Liver (tissue), 9 donors: ENCODE results near the gene ATG16L1. TPM values are rescaled to one million over a fixed set of nuclear protein-coding genes. Genes with fewer than 3 reads are reported as not detected.

Experiments
- DNase-seq: peaks from one replicate; pipeline ENCODE4 v3.0.0-alpha.2; 2017; ENCODE audit warnings: low spot score
- H3K27ac ChIP-seq, 2 donors: one replicate each; pipeline ENCODE4 v1.7.0; 2013; ENCODE audit warnings: inconsistent platforms in 2 of 2, low read length in 2 of 2, control low read depth in 1 of 2, low read depth in 1 of 2, mild to moderate bottlenecking in 1 of 2
- H3K27me3 ChIP-seq, 4 donors: one replicate each; pipeline versions ENCODE4 v1.6.1 to v1.7.0; 2013; ENCODE audit warnings: low read length in 3 of 4, inconsistent platforms in 1 of 4, mild to moderate bottlenecking in 1 of 4, moderate library complexity in 1 of 4; ENCODE audit not compliant: control insufficient read depth in 4 of 4, insufficient read depth in 4 of 4
- H3K36me3 ChIP-seq, 4 donors: one replicate each; pipeline versions ENCODE4 v1.6.1 to v1.7.0; 2013; ENCODE audit warnings: low read length in 3 of 4, mild to moderate bottlenecking in 3 of 4, low read depth in 1 of 4, moderate library complexity in 1 of 4; ENCODE audit not compliant: control insufficient read depth in 4 of 4, insufficient read depth in 3 of 4
- H3K4me1 ChIP-seq, 4 donors: one replicate each; pipeline versions ENCODE4 v1.6.1 to v1.7.0; 2013; ENCODE audit warnings: low read length in 3 of 4, mild to moderate bottlenecking in 3 of 4, moderate library complexity in 1 of 4; ENCODE audit not compliant: control insufficient read depth in 4 of 4, insufficient read depth in 4 of 4
- H3K4me3 ChIP-seq, 3 donors: one replicate each; pipeline versions ENCODE4 v1.6.1 to v1.7.0; 2013; ENCODE audit warnings: low read length in 3 of 3, control low read depth in 1 of 3, low read depth in 1 of 3, mild to moderate bottlenecking in 1 of 3
- H3K9ac ChIP-seq, 2 donors: one replicate each; pipeline ENCODE4 v1.7.0; 2013; ENCODE audit warnings: low read length in 2 of 2, mild to moderate bottlenecking in 2 of 2, moderate library complexity in 2 of 2, control low read depth in 1 of 2, low read depth in 1 of 2
- H3K9me3 ChIP-seq, 4 donors: one replicate each; pipeline versions ENCODE4 v1.6.1 to v1.7.0; 2013; ENCODE audit warnings: low read length in 3 of 4; ENCODE audit not compliant: control insufficient read depth in 4 of 4
- ATF3 ChIP-seq: IDR thresholded peaks from 2 replicates; pipeline ENCODE4 v1.6.1; 2016; ENCODE audit warnings: antibody characterized with exemption
- CTCF ChIP-seq: fragments of 150-350 bp; IDR thresholded peaks from 2 replicates; pipeline ENCODE4 v1.5.1; 2017; ENCODE audit warnings: improper control_type of control experiment, low read depth, low read length; ENCODE audit not compliant: missing input control
- EGR1 ChIP-seq, 2 donors: IDR thresholded peaks; 2 replicates each; pipeline ENCODE4 v1.6.1; 2016 to 2018; ENCODE audit warnings: antibody characterized with exemption in 2 of 2, low read depth in 2 of 2
- FOXA1 ChIP-seq: IDR thresholded peaks from 2 replicates; pipeline ENCODE4 v1.6.1; 2016; ENCODE audit warnings: antibody characterized with exemption
- FOXA2 ChIP-seq: IDR thresholded peaks from 2 replicates; pipeline ENCODE4 v1.6.1; 2016; ENCODE audit warnings: antibody characterized with exemption
- GABPA ChIP-seq, 2 donors: IDR thresholded peaks in 1 of 2; conservative IDR thresholded peaks in 1 of 2; 2 replicates each; pipeline ENCODE4 v1.6.1; 2016; ENCODE audit warnings: antibody characterized with exemption in 2 of 2, mild to moderate bottlenecking in 1 of 2, moderate library complexity in 1 of 2
- HNF4A ChIP-seq, 2 donors: conservative IDR thresholded peaks; 2 replicates each; pipeline ENCODE4 v1.6.1; 2016; ENCODE audit warnings: antibody characterized with exemption in 2 of 2, mild to moderate bottlenecking in 2 of 2
- HNF4G ChIP-seq: IDR thresholded peaks from 2 replicates; pipeline ENCODE4 v1.6.1; 2016; ENCODE audit warnings: antibody characterized with exemption
- JUND ChIP-seq, 2 donors: IDR thresholded peaks; 2 replicates each; pipeline ENCODE4 v1.6.1; 2016; ENCODE audit warnings: antibody characterized with exemption in 2 of 2
- MAX ChIP-seq: IDR thresholded peaks from 2 replicates; pipeline ENCODE4 v1.6.1; 2016; ENCODE audit warnings: antibody characterized with exemption
- NR2F2 ChIP-seq: IDR thresholded peaks from 2 replicates; pipeline ENCODE4 v1.6.1; 2016; ENCODE audit warnings: antibody characterized with exemption
- RAD21 ChIP-seq, 2 donors: IDR thresholded peaks; 2 replicates each; pipeline ENCODE4 v1.6.1; 2016; ENCODE audit warnings: antibody characterized with exemption in 2 of 2, mild to moderate bottlenecking in 2 of 2
- REST ChIP-seq: IDR thresholded peaks from 2 replicates; pipeline ENCODE4 v1.6.1; 2016; ENCODE audit warnings: antibody characterized with exemption, mild to moderate bottlenecking
- RXRA ChIP-seq, 2 donors: IDR thresholded peaks; 2 replicates each; pipeline ENCODE4 v1.6.1; 2017 to 2018; ENCODE audit warnings: antibody characterized with exemption in 2 of 2, mild to moderate bottlenecking in 1 of 2
- SP1 ChIP-seq: IDR thresholded peaks from 2 replicates; pipeline ENCODE4 v1.6.1; 2018; ENCODE audit warnings: antibody characterized with exemption, mild to moderate bottlenecking
- TAF1 ChIP-seq: conservative IDR thresholded peaks from 2 replicates; pipeline ENCODE4 v1.6.1; 2016; ENCODE audit warnings: antibody characterized with exemption, mild to moderate bottlenecking
- YY1 ChIP-seq: IDR thresholded peaks from 2 replicates; pipeline ENCODE4 v1.6.1; 2016; ENCODE audit warnings: antibody characterized with exemption, mild to moderate bottlenecking
- ZBTB33 ChIP-seq: IDR thresholded peaks from 2 replicates; pipeline ENCODE4 v1.6.1; 2016; ENCODE audit warnings: antibody characterized with exemption
- WGBS: extraction: QIAGEN DNeasy Blood & Tissue Kit; methylation state at CpG from one replicate; pipeline ENCODE4 v1.1.7; 2013; 5-methylcytosine and 5-hydroxymethylcytosine counted together
- polyA plus RNA-seq, 2 donors: library from polyadenylated mRNA; stranded (reverse) in 1 of 2; unstranded in 1 of 2; fragments of 200-250 nt in 1 of 2; fragments of >200 nt in 1 of 2; fragmentation: Nextera tagmentation in 1 of 2; extraction: Ambion mirVana in 1 of 2; gene quantifications; one replicate each; pipeline versions ENCODE4 v1.2.1 to v1.2.3, GENCODE V29; 2013 to 2015
- total RNA-seq, 2 donors: library from RNA; depleted of rRNA; stranded (reverse); fragments of >200 nt; gene quantifications; one replicate each; pipeline ENCODE4 v1.2.3, GENCODE V29; 2014
- donor health status: healthy.
- donor health status: healthy.
- donor health status: healthy.
- donor health status: healthy.
- donor health status: healthy.

ATG16L1 gene
- total and polyA plus RNA-seq, 4 donors = 6.4 to 22.8 (median 15.7) TPM

GRCh38 chr2:233325814-233326213 lies 74.3 kb downstream of the ATG16L1 start (continued):
- TF ChIP-seq CTCF (no peak), TAF1 (no peak), RAD21 (IDR thresholded peaks at IDR 0.05) (no peak), YY1 (no peak), JUND (IDR thresholded peaks at IDR 0.05) (no peak), GABPA (IDR thresholded peaks at IDR 0.05 in 1 of 2, conservative IDR thresholded peaks at IDR 0.05 in 1 of 2) (no peak)

- no peak for TF ChIP-seq GABPA (IDR thresholded peaks at IDR 0.05 in 1 of 2, conservative IDR thresholded peaks at IDR 0.05 in 1 of 2)
- no peak for TF ChIP-seq JUND (IDR thresholded peaks at IDR 0.05)
- TF ChIP-seq CTCF = no peak
- no peak for TF ChIP-seq HNF4A (conservative IDR thresholded peaks at IDR 0.05)
- no peak for TF ChIP-seq FOXA1
- no peak for TF ChIP-seq YY1
- TF ChIP-seq REST = no peak
- TF ChIP-seq TAF1 = no peak
- TF ChIP-seq NR2F2 = no peak
- no peak for TF ChIP-seq SP1
- TF ChIP-seq EGR1 (IDR thresholded peaks at IDR 0.05; ENCODE audit: low read depth in 2 of 2) = no peak
- no peak for TF ChIP-seq ZBTB33
- TF ChIP-seq HNF4G = no peak
- TF ChIP-seq MAX = no peak
- TF ChIP-seq RXRA (IDR thresholded peaks at IDR 0.05) = no peak
- no peak for TF ChIP-seq RAD21 (IDR thresholded peaks at IDR 0.05)
- TF ChIP-seq FOXA2 = no peak
- TF ChIP-seq ATF3 = no peak
Observed at GRCh38 chr2:233326500-233326899, 75.0 kb downstream of the ATG16L1 start.

More at GRCh38 chr2:233326500-233326899, 75.0 kb downstream of the ATG16L1 start:
- WGBS = 89% methylated on average over 8 of the region's 8 CpGs
- Histone ChIP-seq H3K36me3 (no peaks in the 10 kb centered on the region), H3K4me1 (no peaks in the 10 kb centered on the region), H3K27ac (no peak overlapping the region), H3K9me3 (no peaks in the 10 kb centered on the region), H3K4me3 (no peak overlapping the region), H3K9ac (no peak overlapping the region), H3K27me3 (no peaks in the 10 kb centered on the region)
- no peak for DNase-seq
